Gastrocnemius medialis (tissue), 4 donors: Measurements from ENCODE around the gene GP5. TPM values are rescaled to one million over a fixed set of nuclear protein-coding genes. Genes with fewer than 3 reads are reported as not detected.

Experiments used
- ATAC-seq, 2 donors: fragments of 150-250 bp; one replicate each; pipeline ENCODE4 v1.9.1; 2016
- DNase-seq, 2 donors: peaks; one replicate each; pipeline ENCODE4 v3.0.0-alpha.2; 2019
- H3K27ac ChIP-seq, 4 donors: fragments of 200-600 bp; sonication (generic); 1 replicate in 1 of 4; 2 replicates in 3 of 4; pipeline ENCODE4 v1.5.1; 2016 to 2018; ENCODE audit warnings: mild to moderate bottlenecking in 2 of 4, moderate library complexity in 1 of 4
- H3K27me3 ChIP-seq, 3 donors: fragments of 200-600 bp; sonication (generic) in 2 of 3; 1 replicate in 1 of 3; 2 replicates in 2 of 3; pipeline versions ENCODE4 v1.5.1 to v1.6.0; 2016 to 2019; ENCODE audit warnings: mild to moderate bottlenecking in 1 of 3, moderate library complexity in 1 of 3
- H3K36me3 ChIP-seq, 2 donors: fragments of 200-600 bp; sonication (generic) in 1 of 2; one replicate each; pipeline ENCODE4 v1.5.1; 2017 to 2018
- H3K4me1 ChIP-seq, 2 donors: fragments of 200-600 bp; sonication (generic) in 1 of 2; one replicate each; pipeline ENCODE4 v1.5.1; 2016 to 2017; ENCODE audit warnings: mild to moderate bottlenecking in 2 of 2
- H3K4me3 ChIP-seq, 4 donors: fragments of 200-600 bp; sonication (generic) in 3 of 4; 1 replicate in 1 of 4; 2 replicates in 3 of 4; pipeline ENCODE4 v1.5.1; 2016 to 2019; ENCODE audit warnings: mild to moderate bottlenecking in 2 of 4
- H3K9me3 ChIP-seq, 3 donors: fragments of 200-600 bp; sonication (generic) in 2 of 3; 1 replicate in 1 of 3; 2 replicates in 2 of 3; pipeline ENCODE4 v1.5.1; 2016 to 2019
- CTCF ChIP-seq, 5 experiments: fragments of 450-650 bp in 3 of 5; fragments of 200-600 bp in 2 of 5; sonication (generic) in 2 of 5; IDR thresholded peaks in 4 of 5; conservative IDR thresholded peaks in 1 of 5; 1 replicate in 4 of 5; 2 replicates in 1 of 5; pipeline ENCODE4 v1.5.1; 2016 to 2019; ENCODE audit warnings: antibody characterized with exemption in 5 of 5, mild to moderate bottlenecking in 3 of 5, moderate library complexity in 3 of 5
- POLR2A ChIP-seq, 2 donors: fragments of 450-650 bp; IDR thresholded peaks; one replicate each; pipeline ENCODE4 v1.6.1; 2017; ENCODE audit warnings: antibody characterized with exemption in 2 of 2, mild to moderate bottlenecking in 2 of 2, moderate library complexity in 2 of 2
- in situ Hi-C, 4 donors: fragments of 200-750 bp; cut with MboI; loops; one replicate each; pipeline versions ENCODE4 v1.15.0 to v1.8.0; 2017; ENCODE audit warnings: low sequenced_read_pairs in 4 of 4
- intact Hi-C: fragments of 100-400 bp; cut with DNase I; formaldehyde crosslinking; loops from one replicate; pipeline ENCODE4 v1.15.1; 2023; ENCODE audit warnings: low total_unique reads
- total RNA-seq, 4 donors: library from RNA; depleted of rRNA; stranded (reverse); fragments of >200 nt; gene quantifications; one replicate each; pipeline versions ENCODE4 v1.1.0 to v1.2.3, GENCODE V29; 2016

GP5 gene
- total RNA-seq, 4 donors from 2014 or later = 0.10 TPM; not detected in 3

GRCh38 chr3:194357681-194358080, 41.4 kb downstream of the GP5 start:
- no peak for ATAC-seq
- in situ Hi-C loops (no loop called here), intact Hi-C loops (no loop called here)
- H3K27ac ChIP-seq = no peak overlapping the region
- H3K4me1 ChIP-seq = no peaks in the 10 kb centered on the region
- peaks cover 0 to 3% (median 0%) of the 10 kb centered on the region in 3 donors for H3K27me3 ChIP-seq
- DNase-seq = no peak
- H3K4me3 ChIP-seq = no peak overlapping the region
- TF ChIP-seq CTCF (IDR thresholded peaks at IDR 0.05 in 4 of 5, conservative IDR thresholded peaks at IDR 0.05 in 1 of 5) (no peak), POLR2A (IDR thresholded peaks at IDR 0.05) (no peak)
- H3K9me3 ChIP-seq = no peaks in the 10 kb centered on the region
- H3K36me3 ChIP-seq = no peaks in the 10 kb centered on the region

GRCh38 chr3:194355379-194355778, 43.7 kb downstream of the GP5 start:
- TF ChIP-seq CTCF (IDR thresholded peaks at IDR 0.05 in 4 of 5, conservative IDR thresholded peaks at IDR 0.05 in 1 of 5) (no peak), POLR2A (IDR thresholded peaks at IDR 0.05) (no peak)
- Histone ChIP-seq H3K4me1 (no peaks in the 10 kb centered on the region), H3K4me3 (no peak overlapping the region), H3K36me3 (no peaks in the 10 kb centered on the region), H3K27ac (no peak overlapping the region), H3K27me3 (peaks cover 0 to 3% (median 0%) of the 10 kb centered on the region in 3 donors), H3K9me3 (no peaks in the 10 kb centered on the region)
- ATAC-seq (no peak), DNase-seq (no peak)
- intact Hi-C loops (no loop called here), in situ Hi-C loops (no loop called here)

GRCh38 chr3:194354315-194354714, 44.8 kb downstream of the GP5 start:
- DNase-seq (no peak), ATAC-seq (no peak)
- H3K36me3 ChIP-seq = no peaks in the 10 kb centered on the region
- no peak overlapping the region for H3K4me3 ChIP-seq
- TF ChIP-seq CTCF (IDR thresholded peaks at IDR 0.05 in 4 of 5, conservative IDR thresholded peaks at IDR 0.05 in 1 of 5) (no peak), POLR2A (IDR thresholded peaks at IDR 0.05) (no peak)
- no peaks in the 10 kb centered on the region for H3K4me1 ChIP-seq
- no peaks in the 10 kb centered on the region for H3K9me3 ChIP-seq
- in situ Hi-C loops (no loop called here), intact Hi-C loops (no loop called here)
- no peak overlapping the region for H3K27ac ChIP-seq
- H3K27me3 ChIP-seq = peaks cover 0 to 3% (median 0%) of the 10 kb centered on the region in 3 donors

- TF ChIP-seq POLR2A (IDR thresholded peaks at IDR 0.05) = no peak
- no peak for TF ChIP-seq CTCF (IDR thresholded peaks at IDR 0.05 in 4 of 5, conservative IDR thresholded peaks at IDR 0.05 in 1 of 5)
- Histone ChIP-seq H3K9me3 (no peaks in the 10 kb centered on the region), H3K4me3 (no peak overlapping the region), H3K27ac (no peak overlapping the region), H3K27me3 (peaks cover 0 to 3% (median 0%) of the 10 kb centered on the region in 3 donors), H3K4me1 (no peaks in the 10 kb centered on the region), H3K36me3 (no peaks in the 10 kb centered on the region)
- in situ Hi-C loops (no loop called here), intact Hi-C loops (no loop called here)
- ATAC-seq (no peak), DNase-seq (no peak)
These were observed 46.3 kb downstream of the GP5 start for GRCh38 chr3:194352667-194353246.
